WTC11 (cell line): Measurements from ENCODE around the gene MAP7D2. TPM values are rescaled to one million over a fixed set of nuclear protein-coding genes. Genes with fewer than 3 reads are reported as not detected.

Experiments
- ATAC-seq: fragments of 200-7000 bp; cut with Tn5 transposase; 2 replicates; pipeline ENCODE4 v1.10.0; 2021; ENCODE audit warnings: mild to moderate bottlenecking, moderate library complexity
- CTCF ChIA-PET: fragments of 300-600 bp; sonication (Branson Sonifier 250); formaldehyde crosslinking; loops from one replicate; lab custom pipeline; 2021; ENCODE audit warnings: antibody characterized with exemption; lab: Charles Lee
- POLR2A ChIA-PET: fragments of 350-600 bp; sonication (Branson Sonifier 250); formaldehyde crosslinking; loops from one replicate; lab custom pipeline; 2021; ENCODE audit warnings: antibody characterized with exemption; lab: Charles Lee
- DNase-seq: peaks from one replicate; pipeline ENCODE4 v3.0.0; 2021; ENCODE audit warnings: low spot score
- H3K27ac Mint-ChIP-seq: 2 replicates; pipeline ENCODE4 v1.8.0; 2021; ENCODE audit warnings: mixed read lengths
- H3K27me3 Mint-ChIP-seq: 2 replicates; pipeline ENCODE4 v1.8.0; 2021; ENCODE audit warnings: low read depth, mild to moderate bottlenecking, moderate library complexity, mixed read lengths
- H3K36me3 Mint-ChIP-seq: 2 replicates; pipeline ENCODE4 v1.8.0; 2021; ENCODE audit warnings: mixed read lengths
- H3K4me1 Mint-ChIP-seq: 2 replicates; pipeline ENCODE4 v1.8.0; 2022; ENCODE audit warnings: mixed read lengths
- H3K4me3 Mint-ChIP-seq: 2 replicates; pipeline ENCODE4 v1.8.0; 2021; ENCODE audit warnings: mild to moderate bottlenecking, moderate library complexity, mixed read lengths
- H3K9me3 Mint-ChIP-seq: 2 replicates; pipeline ENCODE4 v1.8.0; 2021; ENCODE audit warnings: mixed read lengths
- CREB1 ChIP-seq: sonication (generic); formaldehyde crosslinking; IDR thresholded peaks from 2 replicates; pipeline ENCODE4 v1.8.0; 2023; ENCODE audit warnings: mild to moderate bottlenecking, missing genetic modification reagents
- ELF4 ChIP-seq: sonication (generic); formaldehyde crosslinking; IDR thresholded peaks from 2 replicates; pipeline ENCODE4 v1.8.1; 2022; ENCODE audit warnings: low read depth, mild to moderate bottlenecking, moderate library complexity, missing genetic modification reagents
- JAZF1 ChIP-seq: fragments of 250-450 bp; sonication (Bioruptor Pico); IDR thresholded peaks from 2 replicates; pipeline ENCODE4 v1.9.0; 2021; ENCODE audit warnings: moderate library complexity, mild to moderate bottlenecking, inconsistent platforms
- NR3C1 ChIP-seq: sonication (generic); formaldehyde crosslinking; conservative IDR thresholded peaks from 2 replicates; pipeline ENCODE4 v1.8.1; 2023; ENCODE audit warnings: low read depth, mild to moderate bottlenecking, missing genetic modification reagents
- SMAD3 ChIP-seq: sonication (generic); formaldehyde crosslinking; IDR thresholded peaks from 2 replicates; pipeline ENCODE4 v1.8.0; 2022; ENCODE audit warnings: missing genetic modification reagents, mild to moderate bottlenecking, borderline replicate concordance
- ZNF317 ChIP-seq: sonication (generic); formaldehyde crosslinking; IDR thresholded peaks from 2 replicates; pipeline ENCODE4 v1.8.1; 2023; ENCODE audit warnings: low read depth, mild to moderate bottlenecking, moderate library complexity, missing genetic modification reagents, borderline replicate concordance
- ZNF396 ChIP-seq: fragments of 250-450 bp; sonication (Bioruptor Pico); IDR thresholded peaks from 2 replicates; pipeline ENCODE4 v1.8.0; 2021; ENCODE audit warnings: mild to moderate bottlenecking, moderate library complexity, borderline replicate concordance
- total RNA-seq: library from RNA; stranded (reverse); gene quantifications from 3 replicates; pipeline ENCODE4 v1.2.3, GENCODE V29; 2021
- TF ChIP-seq, protein P1 (sequence below): sonication (generic); formaldehyde crosslinking; IDR thresholded peaks from 2 replicates; pipeline ENCODE4 v1.8.0; 2023; ENCODE audit warnings: missing genetic modification reagents, mild to moderate bottlenecking, borderline replicate concordance
- TF ChIP-seq, protein P2 (sequence below): sonication (generic); formaldehyde crosslinking; IDR thresholded peaks from 2 replicates; pipeline ENCODE4 v1.8.0; 2022; ENCODE audit warnings: missing genetic modification reagents
- TF ChIP-seq, protein P3 (sequence below): sonication (generic); formaldehyde crosslinking; IDR thresholded peaks from 2 replicates; pipeline ENCODE4 v1.8.1; 2022; ENCODE audit warnings: low read depth, mild to moderate bottlenecking, moderate library complexity, missing genetic modification reagents, borderline replicate concordance
- TF ChIP-seq, protein P4 (sequence below): fragments of 250-450 bp; sonication (Bioruptor Pico); IDR thresholded peaks from 2 replicates; pipeline ENCODE4 v1.9.0; 2021; ENCODE audit warnings: mild to moderate bottlenecking, borderline replicate concordance
- TF ChIP-seq, protein P5 (sequence below): sonication (generic); formaldehyde crosslinking; conservative IDR thresholded peaks from 2 replicates; pipeline ENCODE4 v1.8.1; 2022; ENCODE audit warnings: mild to moderate bottlenecking, missing genetic modification reagents

Gene MAP7D2
- total RNA-seq, 1 experiment from 2014 or later, result 0.57 TPM

DNA sequence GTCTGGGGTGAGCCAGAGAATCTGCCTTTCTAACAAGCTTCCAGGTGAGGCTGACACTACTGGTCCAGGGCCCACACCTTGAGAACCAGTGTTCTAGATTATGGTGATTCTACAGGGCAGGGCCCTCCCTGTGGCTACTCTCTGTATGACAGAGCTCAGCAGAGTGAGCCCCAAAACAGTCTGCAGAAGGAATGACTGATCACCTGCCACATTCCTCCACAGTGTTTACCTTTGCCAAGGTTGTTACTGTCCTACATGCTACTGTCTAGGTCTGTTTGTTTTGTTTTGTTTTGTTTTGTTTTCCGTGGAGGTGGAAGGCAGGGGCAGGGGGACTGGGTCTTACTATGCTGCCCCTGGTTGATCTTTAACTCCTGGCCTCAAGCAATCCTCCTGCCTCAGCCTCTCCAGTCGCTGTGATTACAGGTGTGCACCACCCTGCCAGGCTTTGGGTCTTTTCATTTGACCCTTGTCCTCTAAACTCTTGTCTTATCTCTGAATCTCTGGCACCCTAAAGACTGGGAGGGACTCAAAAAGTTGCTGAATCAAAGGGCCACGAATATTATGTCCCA, 45.1 kb downstream of the MAP7D2 start (continued):
- TF ChIP-seq, protein P1, sequence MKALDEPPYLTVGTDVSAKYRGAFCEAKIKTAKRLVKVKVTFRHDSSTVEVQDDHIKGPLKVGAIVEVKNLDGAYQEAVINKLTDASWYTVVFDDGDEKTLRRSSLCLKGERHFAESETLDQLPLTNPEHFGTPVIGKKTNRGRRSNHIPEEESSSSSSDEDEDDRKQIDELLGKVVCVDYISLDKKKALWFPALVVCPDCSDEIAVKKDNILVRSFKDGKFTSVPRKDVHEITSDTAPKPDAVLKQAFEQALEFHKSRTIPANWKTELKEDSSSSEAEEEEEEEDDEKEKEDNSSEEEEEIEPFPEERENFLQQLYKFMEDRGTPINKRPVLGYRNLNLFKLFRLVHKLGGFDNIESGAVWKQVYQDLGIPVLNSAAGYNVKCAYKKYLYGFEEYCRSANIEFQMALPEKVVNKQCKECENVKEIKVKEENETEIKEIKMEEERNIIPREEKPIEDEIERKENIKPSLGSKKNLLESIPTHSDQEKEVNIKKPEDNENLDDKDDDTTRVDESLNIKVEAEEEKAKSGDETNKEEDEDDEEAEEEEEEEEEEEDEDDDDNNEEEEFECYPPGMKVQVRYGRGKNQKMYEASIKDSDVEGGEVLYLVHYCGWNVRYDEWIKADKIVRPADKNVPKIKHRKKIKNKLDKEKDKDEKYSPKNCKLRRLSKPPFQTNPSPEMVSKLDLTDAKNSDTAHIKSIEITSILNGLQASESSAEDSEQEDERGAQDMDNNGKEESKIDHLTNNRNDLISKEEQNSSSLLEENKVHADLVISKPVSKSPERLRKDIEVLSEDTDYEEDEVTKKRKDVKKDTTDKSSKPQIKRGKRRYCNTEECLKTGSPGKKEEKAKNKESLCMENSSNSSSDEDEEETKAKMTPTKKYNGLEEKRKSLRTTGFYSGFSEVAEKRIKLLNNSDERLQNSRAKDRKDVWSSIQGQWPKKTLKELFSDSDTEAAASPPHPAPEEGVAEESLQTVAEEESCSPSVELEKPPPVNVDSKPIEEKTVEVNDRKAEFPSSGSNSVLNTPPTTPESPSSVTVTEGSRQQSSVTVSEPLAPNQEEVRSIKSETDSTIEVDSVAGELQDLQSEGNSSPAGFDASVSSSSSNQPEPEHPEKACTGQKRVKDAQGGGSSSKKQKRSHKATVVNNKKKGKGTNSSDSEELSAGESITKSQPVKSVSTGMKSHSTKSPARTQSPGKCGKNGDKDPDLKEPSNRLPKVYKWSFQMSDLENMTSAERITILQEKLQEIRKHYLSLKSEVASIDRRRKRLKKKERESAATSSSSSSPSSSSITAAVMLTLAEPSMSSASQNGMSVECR (CRISPR knock-in tag), result no peak
- TF ChIP-seq, protein P2, sequence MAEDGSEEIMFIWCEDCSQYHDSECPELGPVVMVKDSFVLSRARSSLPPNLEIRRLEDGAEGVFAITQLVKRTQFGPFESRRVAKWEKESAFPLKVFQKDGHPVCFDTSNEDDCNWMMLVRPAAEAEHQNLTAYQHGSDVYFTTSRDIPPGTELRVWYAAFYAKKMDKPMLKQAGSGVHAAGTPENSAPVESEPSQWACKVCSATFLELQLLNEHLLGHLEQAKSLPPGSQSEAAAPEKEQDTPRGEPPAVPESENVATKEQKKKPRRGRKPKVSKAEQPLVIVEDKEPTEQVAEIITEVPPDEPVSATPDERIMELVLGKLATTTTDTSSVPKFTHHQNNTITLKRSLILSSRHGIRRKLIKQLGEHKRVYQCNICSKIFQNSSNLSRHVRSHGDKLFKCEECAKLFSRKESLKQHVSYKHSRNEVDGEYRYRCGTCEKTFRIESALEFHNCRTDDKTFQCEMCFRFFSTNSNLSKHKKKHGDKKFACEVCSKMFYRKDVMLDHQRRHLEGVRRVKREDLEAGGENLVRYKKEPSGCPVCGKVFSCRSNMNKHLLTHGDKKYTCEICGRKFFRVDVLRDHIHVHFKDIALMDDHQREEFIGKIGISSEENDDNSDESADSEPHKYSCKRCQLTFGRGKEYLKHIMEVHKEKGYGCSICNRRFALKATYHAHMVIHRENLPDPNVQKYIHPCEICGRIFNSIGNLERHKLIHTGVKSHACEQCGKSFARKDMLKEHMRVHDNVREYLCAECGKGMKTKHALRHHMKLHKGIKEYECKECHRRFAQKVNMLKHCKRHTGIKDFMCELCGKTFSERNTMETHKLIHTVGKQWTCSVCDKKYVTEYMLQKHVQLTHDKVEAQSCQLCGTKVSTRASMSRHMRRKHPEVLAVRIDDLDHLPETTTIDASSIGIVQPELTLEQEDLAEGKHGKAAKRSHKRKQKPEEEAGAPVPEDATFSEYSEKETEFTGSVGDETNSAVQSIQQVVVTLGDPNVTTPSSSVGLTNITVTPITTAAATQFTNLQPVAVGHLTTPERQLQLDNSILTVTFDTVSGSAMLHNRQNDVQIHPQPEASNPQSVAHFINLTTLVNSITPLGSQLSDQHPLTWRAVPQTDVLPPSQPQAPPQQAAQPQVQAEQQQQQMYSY (CRISPR knock-in tag), result no peak

DNA sequence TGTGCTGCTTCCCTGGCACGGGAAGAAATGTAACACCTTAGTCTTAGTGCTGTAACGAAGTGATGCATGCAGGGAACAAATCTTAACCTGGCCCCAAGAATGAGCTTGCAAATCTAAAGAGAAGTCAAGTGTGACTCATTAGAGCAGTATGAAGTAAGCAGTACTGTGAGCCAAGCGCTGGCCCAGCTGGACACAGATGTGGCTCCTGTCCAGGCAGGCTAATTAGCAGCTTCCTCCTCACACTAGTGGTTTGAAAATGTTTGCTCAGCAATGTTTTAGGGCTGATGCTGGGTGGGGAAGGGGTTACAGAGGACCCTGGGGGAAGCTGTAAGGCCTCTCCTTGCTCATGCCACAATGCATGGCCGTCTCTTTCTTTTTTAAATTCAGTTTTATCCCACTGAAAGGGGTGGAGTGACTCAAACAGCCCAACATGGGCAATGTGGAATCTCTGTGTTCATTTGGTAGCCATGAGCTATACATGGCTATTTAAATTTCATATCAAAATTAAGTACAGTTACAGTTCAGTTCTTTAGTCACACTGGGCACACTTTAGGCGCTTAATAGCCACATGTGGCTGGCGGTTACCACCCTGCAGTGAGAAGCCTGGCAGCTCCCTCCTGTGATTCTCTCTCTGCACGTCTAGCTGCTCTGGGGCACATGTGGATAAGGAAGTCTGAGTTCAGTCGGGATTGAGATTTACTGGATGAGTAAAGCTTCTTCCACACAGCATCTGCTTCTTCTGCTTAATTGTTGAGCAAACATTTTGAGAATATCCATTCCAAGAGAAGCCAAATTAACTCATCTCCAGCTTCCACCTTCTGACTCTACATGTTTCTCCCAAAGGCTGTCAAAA, 48.8 kb downstream of the MAP7D2 start:
- no peak for DNase-seq
- Mint-ChIP-seq H3K9me3 (no peaks in the 10 kb centered on the region), H3K36me3 (no peaks in the 10 kb centered on the region), H3K4me1 (peaks cover 4% of the 10 kb centered on the region; the same call in 1 of the 2 replicates)
- CTCF ChIA-PET, result interaction anchor here (0.5 to 2.4 kb wide), 3 partner anchors 47 to 695 kb away, joined by 3 to 12 read pairs (median 3); no protein-coding TSS in a partner anchor
- TF ChIP-seq NR3C1 (CRISPR knock-in tag) (no peak), ELF4 (CRISPR knock-in tag) (no peak), ZNF317 (no peak), ZNF396 (CRISPR knock-in tag) (no peak), JAZF1 (CRISPR knock-in tag) (no peak), CREB1 (no peak), SMAD3 (CRISPR knock-in tag) (no peak)
- TF ChIP-seq, protein P3, sequence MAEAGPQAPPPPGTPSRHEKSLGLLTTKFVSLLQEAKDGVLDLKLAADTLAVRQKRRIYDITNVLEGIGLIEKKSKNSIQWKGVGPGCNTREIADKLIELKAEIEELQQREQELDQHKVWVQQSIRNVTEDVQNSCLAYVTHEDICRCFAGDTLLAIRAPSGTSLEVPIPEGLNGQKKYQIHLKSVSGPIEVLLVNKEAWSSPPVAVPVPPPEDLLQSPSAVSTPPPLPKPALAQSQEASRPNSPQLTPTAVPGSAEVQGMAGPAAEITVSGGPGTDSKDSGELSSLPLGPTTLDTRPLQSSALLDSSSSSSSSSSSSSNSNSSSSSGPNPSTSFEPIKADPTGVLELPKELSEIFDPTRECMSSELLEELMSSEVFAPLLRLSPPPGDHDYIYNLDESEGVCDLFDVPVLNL, result no peak
- TF ChIP-seq, protein P4, sequence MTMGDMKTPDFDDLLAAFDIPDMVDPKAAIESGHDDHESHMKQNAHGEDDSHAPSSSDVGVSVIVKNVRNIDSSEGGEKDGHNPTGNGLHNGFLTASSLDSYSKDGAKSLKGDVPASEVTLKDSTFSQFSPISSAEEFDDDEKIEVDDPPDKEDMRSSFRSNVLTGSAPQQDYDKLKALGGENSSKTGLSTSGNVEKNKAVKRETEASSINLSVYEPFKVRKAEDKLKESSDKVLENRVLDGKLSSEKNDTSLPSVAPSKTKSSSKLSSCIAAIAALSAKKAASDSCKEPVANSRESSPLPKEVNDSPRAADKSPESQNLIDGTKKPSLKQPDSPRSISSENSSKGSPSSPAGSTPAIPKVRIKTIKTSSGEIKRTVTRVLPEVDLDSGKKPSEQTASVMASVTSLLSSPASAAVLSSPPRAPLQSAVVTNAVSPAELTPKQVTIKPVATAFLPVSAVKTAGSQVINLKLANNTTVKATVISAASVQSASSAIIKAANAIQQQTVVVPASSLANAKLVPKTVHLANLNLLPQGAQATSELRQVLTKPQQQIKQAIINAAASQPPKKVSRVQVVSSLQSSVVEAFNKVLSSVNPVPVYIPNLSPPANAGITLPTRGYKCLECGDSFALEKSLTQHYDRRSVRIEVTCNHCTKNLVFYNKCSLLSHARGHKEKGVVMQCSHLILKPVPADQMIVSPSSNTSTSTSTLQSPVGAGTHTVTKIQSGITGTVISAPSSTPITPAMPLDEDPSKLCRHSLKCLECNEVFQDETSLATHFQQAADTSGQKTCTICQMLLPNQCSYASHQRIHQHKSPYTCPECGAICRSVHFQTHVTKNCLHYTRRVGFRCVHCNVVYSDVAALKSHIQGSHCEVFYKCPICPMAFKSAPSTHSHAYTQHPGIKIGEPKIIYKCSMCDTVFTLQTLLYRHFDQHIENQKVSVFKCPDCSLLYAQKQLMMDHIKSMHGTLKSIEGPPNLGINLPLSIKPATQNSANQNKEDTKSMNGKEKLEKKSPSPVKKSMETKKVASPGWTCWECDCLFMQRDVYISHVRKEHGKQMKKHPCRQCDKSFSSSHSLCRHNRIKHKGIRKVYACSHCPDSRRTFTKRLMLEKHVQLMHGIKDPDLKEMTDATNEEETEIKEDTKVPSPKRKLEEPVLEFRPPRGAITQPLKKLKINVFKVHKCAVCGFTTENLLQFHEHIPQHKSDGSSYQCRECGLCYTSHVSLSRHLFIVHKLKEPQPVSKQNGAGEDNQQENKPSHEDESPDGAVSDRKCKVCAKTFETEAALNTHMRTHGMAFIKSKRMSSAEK (CRISPR knock-in tag), result no peak
- TF ChIP-seq, protein P5, sequence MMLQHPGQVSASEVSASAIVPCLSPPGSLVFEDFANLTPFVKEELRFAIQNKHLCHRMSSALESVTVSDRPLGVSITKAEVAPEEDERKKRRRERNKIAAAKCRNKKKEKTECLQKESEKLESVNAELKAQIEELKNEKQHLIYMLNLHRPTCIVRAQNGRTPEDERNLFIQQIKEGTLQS (CRISPR knock-in tag), result no peak
- TF ChIP-seq, all 79 proteins: peak for 0
- Mint-ChIP-seq H3K27me3 (no peaks in the 10 kb centered on the region), H3K27ac (no peak overlapping the region), H3K4me3 (no peak overlapping the region)
- POLR2A ChIA-PET, result no interaction called here
- ATAC-seq, result peak; percentile 43
